ENCODE results near the gene MIXL1. TPM values are rescaled to one million over a fixed set of nuclear protein-coding genes. Genes with fewer than 3 reads are reported as not detected.

Gene MIXL1
- total RNA-seq, 2 experiments from 2014 or later, result 0.82 to 2.7 TPM

GRCh38 chr1:226211181-226211821, 12.2 kb upstream of the MIXL1 start:
- Histone ChIP-seq H3K4me3 (ENCODE audit: low read depth, low read length, poor library complexity, severe bottlenecking) (no peak overlapping the region), H3K79me2 (ENCODE audit: insufficient read depth, low read depth, low read length) (no peaks in the 10 kb centered on the region), H2AFZ (ENCODE audit: low read length) (no peak overlapping the region), H3K36me3 (ENCODE audit: insufficient read depth, low read length) (no peaks in the 10 kb centered on the region), H3K9me3 (ENCODE audit: low read length) (no peaks in the 10 kb centered on the region), H3K9me2 (ENCODE audit: insufficient read depth, low read length) (no peaks in the 10 kb centered on the region), H3K27ac (ENCODE audit: low read depth, low read length, poor library complexity, severe bottlenecking) (no peak overlapping the region), H4K20me1 (ENCODE audit: insufficient read depth, low read length) (no peaks in the 10 kb centered on the region), H3K4me2 (ENCODE audit: low read length) (no peak overlapping the region), H3K4me1 (ENCODE audit: insufficient read depth, low read length, poor library complexity, severe bottlenecking) (peaks cover 28% of the 10 kb centered on the region)
- no peak for TF ChIP-seq CTCF (conservative IDR thresholded peaks at IDR 0.05; ENCODE audit: low read length)
- TF ChIP-seq EZH2phosphoT487 (IDR thresholded peaks at IDR 0.05; ENCODE audit: borderline replicate concordance, low read depth, low read length), result no peak
- intact Hi-C loops (cut with micrococcal nuclease; ENCODE audit: unreplicated experiment), result no loop called here
- BruUV-seq (replicated peaks), result no TSS peak
- CTCF ChIA-PET (ENCODE audit: unreplicated experiment), result interaction anchor here (0.7 to 1.1 kb wide), 3 partner anchors 10 to 32 kb away, joined by 3 to 4 read pairs (median 3); no protein-coding TSS in a partner anchor
- DNase-seq (ENCODE audit: low spot score), result no peak
- POLR2A ChIA-PET, result interaction anchor here (0.6 to 1.8 kb wide), 7 partner anchors 8 to 122 kb away, joined by 3 to 10 read pairs (median 4); partner anchors contain the start of gene LIN9

- Histone ChIP-seq H3K36me3 (ENCODE audit: insufficient read depth, low read length) (no peaks in the 10 kb centered on the region), H3K9me3 (ENCODE audit: low read length) (no peaks in the 10 kb centered on the region), H3K27ac (ENCODE audit: low read depth, low read length, poor library complexity, severe bottlenecking) (no peak overlapping the region), H3K9me2 (ENCODE audit: insufficient read depth, low read length) (no peaks in the 10 kb centered on the region), H3K79me2 (ENCODE audit: insufficient read depth, low read depth, low read length) (no peaks in the 10 kb centered on the region), H2AFZ (ENCODE audit: low read length) (no peak overlapping the region), H4K20me1 (ENCODE audit: insufficient read depth, low read length) (no peaks in the 10 kb centered on the region), H3K4me3 (ENCODE audit: low read depth, low read length, poor library complexity, severe bottlenecking) (no peak overlapping the region), H3K4me2 (ENCODE audit: low read length) (no peak overlapping the region), H3K4me1 (ENCODE audit: insufficient read depth, low read length, poor library complexity, severe bottlenecking) (peaks cover 28% of the 10 kb centered on the region)
- DNase-seq (ENCODE audit: low spot score), result no peak
- ChIA-PET CTCF (ENCODE audit: unreplicated experiment) (no interaction called here), POLR2A (interaction anchor here (0.5 kb wide), 1 partner anchor 60 kb away, joined by 6 read pairs; no protein-coding TSS in a partner anchor)
- intact Hi-C loops (cut with micrococcal nuclease; ENCODE audit: unreplicated experiment), result no loop called here
- no peak for TF ChIP-seq EZH2phosphoT487 (IDR thresholded peaks at IDR 0.05; ENCODE audit: borderline replicate concordance, low read depth, low read length)
- no peak for TF ChIP-seq CTCF (conservative IDR thresholded peaks at IDR 0.05; ENCODE audit: low read length)
- no TSS peak for BruUV-seq (replicated peaks)
Observed at GRCh38 chr1:226212545-226212944, 10.9 kb upstream of the MIXL1 start.

GRCh38 chr1:226215239-226215638, 8.2 kb upstream of the MIXL1 start:
- peak overlapping the region; percentile 9 for H3K27ac ChIP-seq (ENCODE audit: low read depth, low read length, poor library complexity, severe bottlenecking)
- H3K36me3 ChIP-seq (ENCODE audit: insufficient read depth, low read length), result no peaks in the 10 kb centered on the region
- TF ChIP-seq EZH2phosphoT487 (IDR thresholded peaks at IDR 0.05; ENCODE audit: borderline replicate concordance, low read depth, low read length), result no peak
- TF ChIP-seq CTCF (conservative IDR thresholded peaks at IDR 0.05; ENCODE audit: low read length), result no peak
- no peaks in the 10 kb centered on the region for H3K9me2 ChIP-seq (ENCODE audit: insufficient read depth, low read length)
- CTCF ChIA-PET (ENCODE audit: unreplicated experiment), result no interaction called here
- H3K4me3 ChIP-seq (ENCODE audit: low read depth, low read length, poor library complexity, severe bottlenecking), result no peak overlapping the region
- H3K4me1 ChIP-seq (ENCODE audit: insufficient read depth, low read length, poor library complexity, severe bottlenecking), result peaks cover 33% of the 10 kb centered on the region
- no TSS peak for BruUV-seq (replicated peaks)
- intact Hi-C loops (cut with micrococcal nuclease; ENCODE audit: unreplicated experiment), result no loop called here
- H3K9me3 ChIP-seq (ENCODE audit: low read length), result no peaks in the 10 kb centered on the region
- POLR2A ChIA-PET, result no interaction called here
- DNase-seq (ENCODE audit: low spot score), result peak; percentile 61
- H2AFZ ChIP-seq (ENCODE audit: low read length), result peak overlapping the region; percentile 35; the same call in 1 of the 2 replicates
- H3K4me2 ChIP-seq (ENCODE audit: low read length), result peak overlapping the region; percentile 53
- H4K20me1 ChIP-seq (ENCODE audit: insufficient read depth, low read length), result no peaks in the 10 kb centered on the region
- no peaks in the 10 kb centered on the region for H3K79me2 ChIP-seq (ENCODE audit: insufficient read depth, low read depth, low read length)
